Limb (tissue), 2 donors: ENCODE measurements around the gene ZBTB7C.

Experiments
- DNase-seq, 2 donors: peaks; one replicate each; pipeline ENCODE4 v3.0.0-alpha.2; 2016; ENCODE audit errors: extremely low spot score in 2 of 2

Gene ZBTB7C

GRCh38 chr18:48170651-48171050 lies 238.5 kb downstream of the ZBTB7C start:
- no peak for DNase-seq

DNA sequence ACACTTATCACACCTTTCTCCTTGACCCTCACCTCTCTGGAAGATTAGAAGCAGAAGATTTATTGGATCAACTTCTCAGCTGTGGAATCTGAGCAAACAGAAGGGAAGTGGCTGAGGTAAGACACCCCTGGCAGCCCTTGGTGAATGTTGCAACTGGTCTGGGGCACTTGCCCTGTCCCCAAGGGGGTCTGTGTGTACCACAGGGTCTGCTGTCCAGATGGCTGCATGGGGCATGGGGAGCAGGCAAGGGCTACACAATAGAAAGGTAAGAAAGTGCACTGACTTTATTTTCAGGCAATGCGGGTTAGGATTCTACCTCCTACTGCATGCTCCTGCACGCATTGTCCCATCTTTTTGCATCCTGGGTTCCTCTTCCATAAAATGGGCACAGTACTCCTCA lies 240.3 kb downstream of the ZBTB7C start:
- no peak for DNase-seq

DNA sequence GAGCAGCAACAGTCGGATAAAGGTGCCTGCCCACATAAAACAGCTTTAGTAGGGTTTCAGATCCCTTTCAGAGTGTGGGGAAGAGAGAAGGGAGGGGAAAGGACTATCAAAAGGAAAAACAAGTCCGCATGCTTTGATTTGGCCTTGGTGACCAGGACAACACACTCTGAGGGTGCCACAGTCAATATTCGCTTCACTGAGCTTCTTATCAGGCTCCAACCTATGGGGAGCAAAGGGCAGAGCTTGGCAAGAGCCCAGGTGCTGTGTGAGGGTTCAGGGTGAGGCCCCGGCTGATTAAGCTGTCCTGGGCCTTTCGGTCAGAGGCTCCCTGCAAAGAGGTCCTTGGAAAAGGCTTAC lies 241.3 kb downstream of the ZBTB7C start:
- no peak for DNase-seq

- DNase-seq, result no peak
Measured at GRCh38 chr18:48166336-48166875, 242.8 kb downstream of the ZBTB7C start.

DNA sequence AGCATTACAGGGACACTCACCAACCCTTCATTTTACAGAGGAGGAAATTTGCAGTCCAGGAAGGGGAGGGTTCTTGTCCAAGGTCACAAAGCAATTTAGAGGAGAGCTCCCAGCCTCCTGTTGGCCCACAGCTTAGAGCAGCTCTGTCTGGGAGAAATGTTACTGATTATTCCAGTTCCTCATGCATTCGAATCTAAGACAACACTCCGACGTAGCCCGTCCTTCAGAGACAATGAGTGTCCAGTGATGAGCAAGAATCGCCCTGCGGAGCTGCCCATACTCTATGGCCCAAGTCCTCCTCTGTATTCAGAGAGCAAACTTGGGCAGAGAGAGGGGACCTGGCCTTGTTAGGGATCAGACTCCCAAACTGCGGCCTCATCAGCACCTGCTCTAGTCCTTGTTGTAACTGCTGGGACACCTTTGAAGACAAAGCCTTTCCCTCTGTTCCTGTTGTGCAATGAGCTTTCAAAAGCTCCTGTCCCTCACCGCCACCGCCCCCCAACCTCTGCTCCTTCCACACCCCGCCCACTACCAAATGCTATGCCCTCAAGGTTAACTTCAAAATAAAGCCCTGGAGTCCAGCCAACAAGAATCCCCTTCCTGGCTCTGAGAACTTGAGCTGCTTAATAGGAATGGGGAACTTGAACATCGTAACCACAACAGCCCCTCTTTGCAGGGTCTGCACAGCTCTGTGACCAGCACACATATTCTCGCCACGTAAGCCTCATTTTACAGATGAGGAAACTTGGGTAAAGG lies 243.9 kb downstream of the ZBTB7C start:
- no peak for DNase-seq

GRCh38 chr18:48164701-48165100 lies 244.5 kb downstream of the ZBTB7C start:
- DNase-seq, result no peak

GRCh38 chr18:48164116-48164515 lies 245.1 kb downstream of the ZBTB7C start:
- no peak for DNase-seq

- no peak for DNase-seq
Measured at GRCh38 chr18:48163738-48164115, 245.5 kb downstream of the ZBTB7C start.

GRCh38 chr18:48162956-48163737 lies 246.0 kb downstream of the ZBTB7C start:
- DNase-seq, result no peak

DNA sequence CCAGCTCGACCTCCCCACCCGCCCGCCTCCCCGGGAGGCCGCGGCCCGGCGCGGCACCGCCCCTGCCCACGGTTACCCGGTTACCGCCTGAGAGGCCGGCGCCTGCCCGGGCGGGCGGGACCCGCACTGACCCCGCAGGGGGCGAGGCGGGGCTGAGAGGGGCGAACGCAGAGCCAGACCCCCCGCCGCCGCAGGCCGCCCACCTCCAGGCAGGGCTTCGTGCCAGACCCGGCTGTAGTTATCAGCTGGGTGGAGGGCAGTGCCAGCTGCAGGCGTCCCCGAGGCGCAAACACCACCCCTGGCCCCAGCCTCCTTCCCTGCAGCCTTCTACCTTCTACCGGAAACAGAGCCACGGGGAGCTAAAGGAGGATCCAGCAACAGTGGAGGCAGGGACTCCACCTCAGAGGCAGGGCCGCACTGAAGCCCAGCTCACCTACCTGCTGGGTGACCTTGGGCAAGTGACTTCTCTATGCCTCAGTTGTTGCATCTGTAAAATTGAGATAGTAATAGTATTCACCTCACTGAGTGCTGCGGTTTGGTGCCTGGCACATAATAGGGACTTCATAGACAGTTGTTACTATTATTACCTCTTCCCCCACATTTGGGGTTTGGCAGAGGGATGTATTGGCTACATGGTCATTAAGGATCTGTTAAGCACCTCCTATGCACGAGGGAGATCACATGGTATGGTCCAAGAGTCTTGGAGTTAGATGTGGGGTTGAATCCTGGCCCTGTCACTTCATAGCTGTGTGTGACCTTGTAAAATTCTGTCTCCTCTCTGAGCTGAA lies 247.1 kb downstream of the ZBTB7C start:
- no peak for DNase-seq

- peak; percentile 71 to 92 for DNase-seq
Measured at GRCh38 chr18:48161191-48161910, 247.8 kb downstream of the ZBTB7C start.

GRCh38 chr18:48160622-48161021 lies 248.6 kb downstream of the ZBTB7C start:
- no peak for DNase-seq

DNA sequence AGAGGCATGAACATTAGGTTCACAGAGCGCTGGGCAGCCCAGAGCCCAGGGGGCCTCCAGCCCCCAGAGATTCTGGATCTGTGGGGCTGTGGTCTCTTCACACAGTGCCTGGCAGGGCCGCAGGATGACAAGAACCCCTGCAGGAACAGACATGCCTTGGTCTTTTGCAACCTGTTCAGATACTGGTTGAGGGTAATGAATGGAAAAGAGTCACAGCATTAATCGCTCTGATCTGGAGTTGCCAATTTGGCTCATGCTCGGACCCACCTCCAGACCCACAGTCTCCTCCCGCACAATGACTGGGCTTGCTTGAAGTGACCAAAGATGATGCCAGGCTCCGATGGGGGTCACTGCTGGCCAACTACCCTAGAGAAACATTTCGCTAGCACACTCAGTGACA lies 249.4 kb downstream of the ZBTB7C start:
- no peak for DNase-seq

- DNase-seq, result no peak
Measured at GRCh38 chr18:48158721-48159120, 250.5 kb downstream of the ZBTB7C start.

DNA sequence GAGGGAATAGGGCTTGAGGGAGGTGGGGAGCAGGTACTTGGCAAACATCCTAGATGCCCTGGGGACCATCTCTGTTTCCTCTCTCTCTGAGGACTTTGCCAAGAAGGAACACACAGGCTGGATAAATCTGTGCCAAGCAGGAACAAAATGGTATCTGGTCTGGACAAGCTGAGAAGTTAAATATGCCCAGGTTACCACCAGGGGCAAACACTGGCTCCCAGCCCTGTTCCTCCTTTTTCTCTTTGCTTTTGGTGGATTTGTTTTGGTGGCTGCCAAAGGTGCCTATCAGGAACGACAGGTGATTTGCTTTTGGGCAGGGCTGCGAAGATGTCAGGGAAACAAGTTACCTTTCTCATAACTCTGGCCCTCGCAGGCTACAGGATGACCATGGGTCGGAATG lies 251.2 kb downstream of the ZBTB7C start:
- DNase-seq, result no peak

DNA sequence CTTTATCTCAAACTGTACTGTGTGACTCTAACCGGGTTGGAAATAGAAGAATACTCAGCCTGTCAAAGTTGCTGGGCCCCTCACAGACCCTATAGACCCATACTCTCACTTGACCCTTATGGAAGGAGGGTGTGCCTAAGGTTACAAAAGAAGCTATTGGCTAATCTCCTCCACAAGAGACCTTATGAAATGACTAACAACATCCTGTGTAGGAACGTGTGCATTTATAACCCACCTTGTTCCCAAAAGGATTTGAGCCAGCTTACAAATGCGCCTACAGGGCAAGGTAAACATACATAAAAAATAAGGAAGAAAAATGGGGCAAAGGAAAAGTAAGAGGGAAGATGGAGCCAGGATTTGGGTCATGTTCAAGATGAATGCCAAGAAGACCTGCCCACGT lies 253.3 kb downstream of the ZBTB7C start:
- no peak for DNase-seq

DNA sequence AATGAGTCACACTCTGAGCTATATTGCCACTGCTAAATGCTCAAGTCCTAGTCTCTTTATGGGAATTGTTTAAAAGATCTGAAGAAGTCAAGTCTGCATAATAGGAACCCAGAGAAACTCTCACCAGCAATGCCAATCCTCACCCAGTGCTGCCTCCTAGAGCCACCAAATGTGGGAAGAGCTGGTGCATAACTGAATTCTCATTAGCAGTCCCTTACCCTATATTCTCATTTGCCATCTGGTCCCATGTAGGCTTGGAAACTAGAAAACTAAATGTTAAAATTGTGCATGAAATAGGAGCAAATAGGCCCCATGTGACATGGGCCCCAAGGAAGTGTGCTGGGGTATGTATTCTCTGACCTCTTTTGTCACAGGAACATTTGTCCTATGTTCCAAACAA lies 254.4 kb downstream of the ZBTB7C start:
- DNase-seq, result no peak

GRCh38 chr18:48153613-48154481 lies 255.3 kb downstream of the ZBTB7C start:
- no peak for DNase-seq

DNA sequence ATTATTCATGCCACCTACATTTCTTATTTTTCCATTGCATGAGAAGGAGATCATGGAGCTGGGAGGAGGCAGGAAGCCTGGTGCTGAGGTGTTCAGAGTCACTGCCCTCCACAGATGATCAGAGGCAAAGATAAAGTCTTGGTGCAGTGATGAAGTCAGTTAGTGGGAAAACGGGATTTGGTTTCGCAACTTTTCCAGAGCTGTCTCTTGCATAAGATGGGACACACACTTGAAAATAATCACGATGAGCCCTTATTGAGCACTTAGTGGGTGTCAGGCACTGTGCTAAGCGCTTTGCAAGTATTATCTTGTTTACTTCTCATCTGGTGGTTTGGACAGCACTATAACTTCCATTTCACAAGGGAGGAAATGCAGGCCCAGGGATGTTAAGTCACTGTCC lies 256.6 kb downstream of the ZBTB7C start:
- no peak for DNase-seq

DNA sequence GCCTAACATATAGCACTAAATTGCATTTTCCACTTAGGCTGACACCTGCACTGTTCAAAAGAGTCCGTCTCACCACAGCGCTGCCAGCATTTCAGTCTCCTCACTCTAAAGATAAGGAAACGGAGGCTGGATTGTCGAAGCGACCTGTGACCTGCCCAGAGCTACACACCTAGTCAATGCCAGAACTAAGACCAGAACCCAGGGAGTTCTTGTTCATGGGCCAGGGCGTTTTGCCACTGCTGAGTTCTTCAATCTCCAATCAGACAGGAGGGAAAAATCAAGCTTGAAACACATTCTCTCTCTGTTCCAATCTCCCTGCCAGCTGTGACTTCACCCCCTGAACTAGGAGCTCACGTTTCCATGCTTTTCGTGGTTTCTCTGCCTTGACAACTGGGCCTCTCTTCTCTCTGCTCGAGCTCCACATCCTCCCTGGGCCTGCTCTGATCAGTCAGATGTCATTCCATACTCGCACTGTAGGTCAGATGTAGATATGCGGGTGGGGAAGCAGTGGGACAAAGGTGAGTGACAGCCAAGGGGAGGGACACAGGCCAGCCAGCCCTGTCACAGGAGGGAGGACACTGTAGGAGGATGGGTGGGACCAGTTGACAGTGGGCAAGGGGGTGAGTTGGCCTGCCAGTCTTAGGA lies 257.6 kb downstream of the ZBTB7C start:
- no peak for DNase-seq
